DND-41 (cell line): ENCODE data around the gene GNB5.

Source experiments
- CTCF ChIP-seq: IDR thresholded peaks from 2 replicates; pipeline ENCODE4 v1.5.1; 2012; ENCODE audit warnings: borderline replicate concordance, low read length, moderate library complexity, mild to moderate bottlenecking; ENCODE audit not compliant: poor library complexity, severe bottlenecking; ENCODE audit errors: extremely low read depth
- EZH2 ChIP-seq: IDR thresholded peaks from 3 replicates; pipeline ENCODE4 v1.6.1; 2012; ENCODE audit warnings: borderline replicate concordance, low read depth, mild to moderate bottlenecking, moderate library complexity, low read length, inconsistent platforms; ENCODE audit not compliant: severe bottlenecking

DNA sequence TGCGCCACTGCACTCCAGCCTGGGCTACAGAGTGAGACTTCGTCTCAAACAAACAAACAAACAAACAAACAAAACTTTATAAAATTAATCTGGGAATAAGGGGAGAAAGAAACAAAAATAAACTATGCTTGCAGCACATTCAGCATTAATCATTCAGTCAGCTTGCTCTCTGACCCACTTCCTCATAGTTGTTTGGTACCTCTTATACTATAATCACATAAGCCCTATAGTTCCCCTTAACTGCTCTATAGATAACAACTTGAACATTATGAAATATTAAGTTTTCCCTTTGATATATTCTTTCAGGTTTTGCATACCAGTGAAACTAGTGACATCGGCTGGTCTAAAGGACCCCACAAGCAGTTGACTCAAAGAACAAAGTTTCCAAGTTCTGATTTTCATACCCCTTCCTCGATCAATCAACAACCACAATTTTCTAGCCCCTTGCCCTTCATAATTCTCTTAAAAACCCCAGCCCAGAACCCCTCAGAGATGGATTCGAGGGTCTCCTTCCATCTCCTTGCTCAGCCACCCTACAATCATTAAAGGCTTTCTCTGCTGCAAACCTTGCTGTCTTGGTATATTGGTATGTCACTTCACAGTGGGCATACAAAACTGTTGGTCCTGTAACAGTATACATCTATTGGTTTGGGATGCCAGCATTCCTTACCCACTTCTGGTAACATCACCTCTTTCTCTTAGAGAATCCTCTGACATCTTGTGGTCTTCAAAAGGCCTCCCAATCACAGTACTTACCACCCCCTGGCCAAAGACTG, 105.0 kb downstream of the GNB5 start:
- TF ChIP-seq CTCF: no peak
- no peak for TF ChIP-seq EZH2
